GM11168 (cell line): ENCODE data around the gene SEC11C.

Source experiments
- in situ Hi-C: fragments of 300-500 bp; cut with MboI; formaldehyde crosslinking; loops from one replicate; pipeline ENCODE4 v1.12.0; 2022; ENCODE audit warnings: low sequenced_read_pairs; ENCODE audit not compliant: unreplicated experiment

SEC11C gene

GRCh38 chr18:59143441-59143840 lies 3.8 kb downstream of the SEC11C start:
- in situ Hi-C loops = no loop called here

- in situ Hi-C loops = no loop called here
Observed at GRCh38 chr18:59144483-59144882, 4.8 kb downstream of the SEC11C start.

- in situ Hi-C loops = no loop called here
Observed at GRCh38 chr18:59145055-59145454, 5.4 kb downstream of the SEC11C start.

- in situ Hi-C loops = no loop called here
Observed at GRCh38 chr18:59148192-59148591, 8.5 kb downstream of the SEC11C start.

- in situ Hi-C loops = no loop called here
Observed at GRCh38 chr18:59149007-59149406, 9.3 kb downstream of the SEC11C start.

- in situ Hi-C loops = no loop called here
Observed at GRCh38 chr18:59149416-59149815, 9.7 kb downstream of the SEC11C start.

GRCh38 chr18:59150236-59150635 lies 10.6 kb downstream of the SEC11C start:
- in situ Hi-C loops = no loop called here

- in situ Hi-C loops = no loop called here
Observed at GRCh38 chr18:59155153-59155552, 15.5 kb downstream of the SEC11C start.

GRCh38 chr18:59156316-59156715 lies 16.6 kb downstream of the SEC11C start:
- in situ Hi-C loops = no loop called here

- in situ Hi-C loops = no loop called here
Observed at GRCh38 chr18:59159265-59159664, 19.6 kb downstream of the SEC11C start.

GRCh38 chr18:59159986-59160385 lies 20.3 kb downstream of the SEC11C start:
- in situ Hi-C loops = no loop called here

GRCh38 chr18:59172664-59173249 lies 33.1 kb downstream of the SEC11C start:
- in situ Hi-C loops = no loop called here

GRCh38 chr18:59177485-59177884 lies 37.8 kb downstream of the SEC11C start:
- in situ Hi-C loops = no loop called here

GRCh38 chr18:59180150-59180845 lies 40.6 kb downstream of the SEC11C start:
- in situ Hi-C loops = no loop called here

- in situ Hi-C loops = no loop called here
Observed at GRCh38 chr18:59182673-59183072, 43.0 kb downstream of the SEC11C start.

GRCh38 chr18:59189008-59189407 lies 49.3 kb downstream of the SEC11C start:
- in situ Hi-C loops = no loop called here

GRCh38 chr18:59189746-59190145 lies 50.1 kb downstream of the SEC11C start:
- in situ Hi-C loops = no loop called here

GRCh38 chr18:59196161-59196725 lies 56.6 kb downstream of the SEC11C start:
- in situ Hi-C loops = no loop called here

- in situ Hi-C loops = no loop called here
Observed at GRCh38 chr18:59197636-59198035, 58.0 kb downstream of the SEC11C start.

- in situ Hi-C loops = no loop called here
Observed at GRCh38 chr18:59198215-59198614, 58.5 kb downstream of the SEC11C start.

GRCh38 chr18:59200787-59201186 lies 61.1 kb downstream of the SEC11C start:
- in situ Hi-C loops = no loop called here
